ENCODE measurements around the gene SSX2B. TPM values are rescaled to one million over a fixed set of nuclear protein-coding genes. Genes with fewer than 3 reads are reported as not detected.
"Not testable (repeated sequence)": the region's sequence is repeated elsewhere in the genome, so short reads cannot be mapped to it uniquely, and the experiment has no call there.

Gene SSX2B, protein sequence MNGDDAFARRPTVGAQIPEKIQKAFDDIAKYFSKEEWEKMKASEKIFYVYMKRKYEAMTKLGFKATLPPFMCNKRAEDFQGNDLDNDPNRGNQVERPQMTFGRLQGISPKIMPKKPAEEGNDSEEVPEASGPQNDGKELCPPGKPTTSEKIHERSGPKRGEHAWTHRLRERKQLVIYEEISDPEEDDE
- total RNA-seq (not detected), polyA plus RNA-seq (ENCODE audit: insufficient read length in 6 of 6) (under 1 TPM in 1 of 6 donors, not detected in 5; 0.17 TPM)
- long read RNA-seq, donor 1, result 0 reads
- long read RNA-seq, donor 2, result 0 reads
- long read RNA-seq, donor 3, result 0 reads
- long read RNA-seq, donor 4, result 0 reads
- long read RNA-seq, donor 5, result 0 reads
- long read RNA-seq, donor 6, result 0 reads
- long read RNA-seq, donor 7, result 0 reads
- long read RNA-seq, donor 8, result 0 reads
- long read RNA-seq, donor 9, result 0 reads
- long read RNA-seq, donor 10, result 0 reads
- long read RNA-seq, donor 11, result 0 reads
- long read RNA-seq, donor 12, result 0 reads

DNA sequence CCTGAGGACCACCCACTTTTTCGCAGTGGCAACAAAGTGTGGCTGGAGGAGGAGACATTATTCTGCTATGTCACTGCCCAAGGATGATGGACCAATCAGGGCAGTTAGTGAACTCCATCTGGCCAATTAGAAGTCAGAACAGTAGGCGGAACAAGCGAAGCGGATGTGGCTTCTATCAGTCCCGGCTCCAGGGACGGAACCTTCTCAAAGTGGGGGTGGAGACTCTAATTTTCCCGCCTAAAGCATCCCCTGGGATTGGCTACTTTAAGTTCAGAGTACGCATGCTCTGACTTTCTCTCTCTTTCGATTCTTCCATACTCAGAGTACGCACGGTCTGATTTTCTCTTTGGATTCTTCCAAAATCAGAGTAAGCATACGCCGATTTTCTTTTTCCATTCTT, at the start of gene SSX2B:
TSS of gene SSX2B (plus strand) at position 301 of the 400 bp plus-strand sequence. CDS start 1,429 bp downstream, outside the sequence.
- H3K9me3 ChIP-seq; DNase-seq; H3K27ac ChIP-seq; intact Hi-C loops (cut with DNase I); H3K4me3 ChIP-seq; H3K27me3 ChIP-seq; H3K36me3 ChIP-seq; H3K4me1 ChIP-seq; ATAC-seq: not testable (repeated sequence)

DNA sequence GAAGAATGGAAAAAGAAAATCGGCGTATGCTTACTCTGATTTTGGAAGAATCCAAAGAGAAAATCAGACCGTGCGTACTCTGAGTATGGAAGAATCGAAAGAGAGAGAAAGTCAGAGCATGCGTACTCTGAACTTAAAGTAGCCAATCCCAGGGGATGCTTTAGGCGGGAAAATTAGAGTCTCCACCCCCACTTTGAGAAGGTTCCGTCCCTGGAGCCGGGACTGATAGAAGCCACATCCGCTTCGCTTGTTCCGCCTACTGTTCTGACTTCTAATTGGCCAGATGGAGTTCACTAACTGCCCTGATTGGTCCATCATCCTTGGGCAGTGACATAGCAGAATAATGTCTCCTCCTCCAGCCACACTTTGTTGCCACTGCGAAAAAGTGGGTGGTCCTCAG, 44.0 kb upstream of the SSX2B start, which contains the start of gene SSX2:
TSS of gene SSX2 (minus strand) at position 101 of the 400 bp plus-strand sequence. CDS start 1,429 bp downstream, outside the sequence.
- not testable (repeated sequence) for DNase-seq, H3K4me3 ChIP-seq

DNA sequence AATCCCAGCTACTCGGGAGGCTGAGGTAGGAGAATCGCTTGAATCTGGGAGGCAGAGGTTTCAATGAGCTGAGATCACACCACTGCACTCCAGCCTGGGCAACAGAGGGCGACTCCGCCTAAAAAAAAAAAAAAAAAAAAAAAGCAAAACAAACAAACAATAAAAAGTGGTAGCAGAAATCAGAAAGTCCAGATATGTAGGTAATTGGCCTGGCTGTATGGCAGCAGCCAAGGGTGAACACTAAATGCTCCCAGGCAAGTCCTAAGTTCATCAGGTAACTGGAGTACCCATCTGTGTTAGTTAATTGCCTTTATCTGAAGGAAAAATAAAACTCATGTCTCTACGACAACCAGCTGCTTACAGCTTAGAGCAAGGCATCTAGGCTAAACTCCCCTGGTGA, 14.9 kb downstream of the SSX2B start:
- ATAC-seq; H3K9me3 ChIP-seq; DNase-seq; H3K27me3 ChIP-seq; H3K27ac ChIP-seq; intact Hi-C loops (cut with DNase I); H3K4me1 ChIP-seq; H3K36me3 ChIP-seq; H3K4me3 ChIP-seq: not testable (repeated sequence)

More for the DNA sequence above, 44.0 kb upstream of the SSX2B start, which contains the start of gene SSX2:
- H3K9me3 ChIP-seq; H3K4me1 ChIP-seq; ATAC-seq; H3K27ac ChIP-seq; H3K27me3 ChIP-seq; intact Hi-C loops (cut with DNase I); H3K36me3 ChIP-seq: not testable (repeated sequence)

DNA sequence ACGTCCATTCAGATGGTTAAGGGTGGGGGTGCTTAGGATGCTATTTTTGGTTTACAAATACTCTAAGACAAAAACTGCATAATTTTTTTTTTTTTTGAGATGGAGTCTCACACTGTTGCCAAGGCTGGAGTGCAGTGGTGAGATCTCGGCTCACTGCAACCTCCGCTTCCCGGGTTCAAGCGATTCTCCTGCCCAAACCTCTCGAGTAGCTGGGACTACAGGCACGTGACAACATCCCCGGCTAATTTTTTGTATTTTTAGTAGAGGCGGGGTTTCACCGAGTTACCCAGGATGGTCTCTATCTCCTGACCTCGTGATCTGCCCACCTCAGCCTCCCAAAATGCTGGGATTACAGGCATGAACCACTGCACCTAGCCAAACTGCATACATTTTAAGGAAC, 22.5 kb downstream of the SSX2B start:
- H3K27me3 ChIP-seq; H3K9me3 ChIP-seq; DNase-seq; H3K4me3 ChIP-seq; H3K4me1 ChIP-seq; H3K27ac ChIP-seq; H3K36me3 ChIP-seq; ATAC-seq; intact Hi-C loops (cut with DNase I): not testable (repeated sequence)

DNA sequence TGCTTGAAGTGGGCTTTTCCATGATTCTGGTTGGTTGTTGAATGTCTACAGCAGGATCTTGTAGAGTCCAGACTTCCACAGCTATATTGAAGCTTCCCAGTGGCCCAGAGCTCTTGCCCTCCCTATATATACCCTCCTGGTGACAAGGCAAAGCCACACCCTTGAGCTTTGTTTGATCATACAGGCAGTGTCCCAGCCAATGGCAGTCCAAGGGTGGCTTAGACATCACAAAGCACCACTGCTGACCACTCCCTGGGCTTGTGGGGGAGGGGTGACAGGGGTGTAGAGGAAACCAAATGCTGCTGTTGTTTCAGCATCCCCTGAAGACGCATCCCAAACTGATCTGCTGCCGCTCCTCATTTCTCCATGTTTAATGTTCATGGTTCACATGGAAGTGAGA, 46.3 kb downstream of the SSX2B start, which contains the start of gene SPANXN5:
TSS of gene SPANXN5 (minus strand) at position 101 of the 400 bp plus-strand sequence. CDS start at position 22, 79 bp downstream.
- H3K27ac ChIP-seq; H3K36me3 ChIP-seq; H3K4me1 ChIP-seq; H3K4me3 ChIP-seq; DNase-seq; intact Hi-C loops (cut with DNase I); H3K27me3 ChIP-seq; H3K9me3 ChIP-seq; ATAC-seq: not testable (repeated sequence)

DNA sequence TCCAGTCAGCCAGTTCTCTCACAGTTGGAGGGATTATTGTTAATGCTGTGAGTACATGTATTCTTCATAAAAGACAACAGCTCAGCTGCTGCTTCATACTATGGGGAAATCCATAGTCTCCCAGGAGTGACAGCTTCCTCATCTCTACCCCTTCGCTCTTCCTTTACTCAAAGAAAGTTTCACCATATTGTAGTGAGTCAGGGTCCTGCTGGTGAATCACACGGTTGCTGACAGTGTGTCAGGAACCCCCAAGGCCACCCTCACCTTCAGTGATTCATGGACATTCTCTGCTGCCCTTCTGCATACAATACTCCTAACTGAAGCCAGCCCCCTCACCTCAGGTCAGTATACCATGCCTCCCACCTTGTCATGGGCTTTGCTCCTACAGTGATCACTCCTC, 53.8 kb downstream of the SSX2B start:
- H3K36me3 ChIP-seq; ATAC-seq; intact Hi-C loops (cut with DNase I): not testable (repeated sequence)

More for the DNA sequence above, 53.8 kb downstream of the SSX2B start:
- H3K4me3 ChIP-seq, H3K4me1 ChIP-seq, H3K9me3 ChIP-seq, DNase-seq, H3K27me3 ChIP-seq, H3K27ac ChIP-seq: not testable (repeated sequence)

Other genes starting within 250 kb of the SSX2B start
- under 1 TPM in 1 of 2 donors, not detected in 1; 0.68 TPM for gene XAGE1B, start 234.2 kb upstream of the SSX2B start, total RNA-seq
- gene XAGE1B, start 234.2 kb upstream of the SSX2B start, polyA plus RNA-seq (ENCODE audit: insufficient read length in 6 of 6), result not detected
- not detected for gene SSX7, start 96.4 kb upstream of the SSX2B start, total RNA-seq
- gene SSX7, start 96.4 kb upstream of the SSX2B start, polyA plus RNA-seq (ENCODE audit: insufficient read length in 6 of 6), result not detected
- not detected for gene SSX2, start 44.1 kb upstream of the SSX2B start, total RNA-seq
- gene SSX2, start 44.1 kb upstream of the SSX2B start, polyA plus RNA-seq (ENCODE audit: insufficient read length in 6 of 6), result not detected
- gene SPANXN5, start 46.2 kb downstream of the SSX2B start, total RNA-seq, result not detected
- gene SPANXN5, start 46.2 kb downstream of the SSX2B start, polyA plus RNA-seq (ENCODE audit: insufficient read length in 6 of 6), result not detected
- gene XAGE5, start 60.0 kb downstream of the SSX2B start, total RNA-seq, result not detected
- not detected for gene XAGE5, start 60.0 kb downstream of the SSX2B start, polyA plus RNA-seq (ENCODE audit: insufficient read length in 6 of 6)
- not detected for gene XAGE3, start 116.8 kb downstream of the SSX2B start, total RNA-seq
- gene XAGE3, start 116.8 kb downstream of the SSX2B start, polyA plus RNA-seq (ENCODE audit: insufficient read length in 6 of 6), result not detected
- gene FAM156B, start 146.1 kb downstream of the SSX2B start, total RNA-seq, result 10 to 100 TPM; 11.2 to 11.4 TPM
- gene FAM156B, start 146.1 kb downstream of the SSX2B start, polyA plus RNA-seq (ENCODE audit: insufficient read length in 6 of 6), result 10 to 100 TPM; 22.5 to 31.7 (median 24.2) TPM
- 10 to 100 TPM; 17.3 to 18.9 TPM for gene FAM156A, start 207.3 kb downstream of the SSX2B start, total RNA-seq
- 10 to 100 TPM; 33.0 to 50.2 (median 43.0) TPM for gene FAM156A, start 207.3 kb downstream of the SSX2B start, polyA plus RNA-seq (ENCODE audit: insufficient read length in 6 of 6)

All from left lung (tissue), 14 donors.